Measurements from ENCODE around the gene PARG. TPM values are rescaled to one million over a fixed set of nuclear protein-coding genes. Genes with fewer than 3 reads are reported as not detected.

The PARG gene
- total and polyA plus RNA-seq, 2 donors (not counting 3 experiments of a cell fraction or from before 2014, with no cell fraction given), result 6.1 to 27.6 TPM

DNA sequence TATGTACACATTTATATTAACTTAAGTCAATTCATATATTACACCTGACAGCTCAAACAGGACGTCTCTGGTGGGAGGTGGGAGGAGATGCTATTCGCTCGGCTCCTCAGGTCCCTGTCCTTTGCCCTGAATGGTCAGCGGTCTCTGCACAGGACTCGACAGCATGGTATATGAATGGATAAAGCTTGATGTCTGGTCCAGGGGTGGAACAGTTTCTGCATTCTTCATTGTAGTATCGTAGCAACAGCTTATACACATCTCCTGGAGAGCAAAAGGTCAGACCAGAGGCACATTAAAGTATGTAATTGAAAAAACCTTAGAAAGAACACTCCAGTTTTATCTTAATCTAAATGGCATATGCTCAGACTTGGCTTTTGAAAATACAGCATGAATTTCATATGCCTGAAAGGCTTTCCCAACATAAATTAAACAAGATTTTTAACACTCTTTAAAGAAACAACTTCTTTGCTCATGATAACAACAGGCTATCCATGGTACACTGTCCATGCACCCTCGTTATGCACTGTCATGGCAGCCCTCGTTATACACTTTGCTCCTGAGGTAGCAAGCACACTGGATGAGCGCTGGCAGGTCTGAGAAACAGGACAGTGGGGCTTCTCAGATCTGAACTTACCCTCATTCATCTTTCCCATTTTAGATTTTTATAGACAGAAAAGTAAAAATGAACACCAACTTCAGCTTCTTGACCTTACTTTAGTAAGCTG, 122.4 kb downstream of the PARG start:
- H3K27me3 ChIP-seq (ENCODE audit: control insufficient read depth in 2 of 2, insufficient read depth in 2 of 2, low read length in 2 of 2), result no peaks in the 10 kb centered on the region
- no peak overlapping the region for H3K4me3 ChIP-seq (replicated peaks in 1 of 3; ENCODE audit: insufficient read depth in 1 of 3, low read depth in 1 of 3, low read length in 3 of 3)
- H3K79me2 ChIP-seq (ENCODE audit: control insufficient read depth, insufficient read depth, low read length), result no peaks in the 10 kb centered on the region
- peaks cover 14% of the 10 kb centered on the region for H3K4me1 ChIP-seq (ENCODE audit: control insufficient read depth, extremely low read depth, insufficient read depth, low read length)
- H2AFZ ChIP-seq (ENCODE audit: low read depth, low read length), result no peak overlapping the region
- FAIRE-seq (no peak), DNase-seq (ENCODE audit: low read depth, low spot score) (no peak)
- H4K20me1 ChIP-seq (replicated peaks; ENCODE audit: control insufficient read depth, extremely low read depth, insufficient read depth, low read length), result no peaks in the 10 kb centered on the region
- H3K36me3 ChIP-seq (ENCODE audit: control insufficient read depth in 2 of 2, extremely low read depth in 1 of 2, insufficient read depth in 2 of 2, low read length in 2 of 2), result no peaks in the 10 kb centered on the region
- TF ChIP-seq JUN (IDR thresholded peaks at IDR 0.05; ENCODE audit: borderline replicate concordance, insufficient read depth, insufficient read length, low read depth), result no peak
- TF ChIP-seq, protein P1, sequence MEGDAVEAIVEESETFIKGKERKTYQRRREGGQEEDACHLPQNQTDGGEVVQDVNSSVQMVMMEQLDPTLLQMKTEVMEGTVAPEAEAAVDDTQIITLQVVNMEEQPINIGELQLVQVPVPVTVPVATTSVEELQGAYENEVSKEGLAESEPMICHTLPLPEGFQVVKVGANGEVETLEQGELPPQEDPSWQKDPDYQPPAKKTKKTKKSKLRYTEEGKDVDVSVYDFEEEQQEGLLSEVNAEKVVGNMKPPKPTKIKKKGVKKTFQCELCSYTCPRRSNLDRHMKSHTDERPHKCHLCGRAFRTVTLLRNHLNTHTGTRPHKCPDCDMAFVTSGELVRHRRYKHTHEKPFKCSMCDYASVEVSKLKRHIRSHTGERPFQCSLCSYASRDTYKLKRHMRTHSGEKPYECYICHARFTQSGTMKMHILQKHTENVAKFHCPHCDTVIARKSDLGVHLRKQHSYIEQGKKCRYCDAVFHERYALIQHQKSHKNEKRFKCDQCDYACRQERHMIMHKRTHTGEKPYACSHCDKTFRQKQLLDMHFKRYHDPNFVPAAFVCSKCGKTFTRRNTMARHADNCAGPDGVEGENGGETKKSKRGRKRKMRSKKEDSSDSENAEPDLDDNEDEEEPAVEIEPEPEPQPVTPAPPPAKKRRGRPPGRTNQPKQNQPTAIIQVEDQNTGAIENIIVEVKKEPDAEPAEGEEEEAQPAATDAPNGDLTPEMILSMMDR (IDR thresholded peaks at IDR 0.05; ENCODE audit: extremely low read depth in 1 of 2, insufficient read depth in 1 of 2, low read depth in 1 of 2, low read length in 2 of 2), result no peak
- TF ChIP-seq GATA2 (IDR thresholded peaks at IDR 0.05; ENCODE audit: insufficient read depth, insufficient read length, low read depth, low read length), result no peak
- TF ChIP-seq POLR2A (IDR thresholded peaks at IDR 0.05; ENCODE audit: low read depth, low read length), result no peak
- ChIA-PET CTCF (no interaction called here), POLR2A (no interaction called here)
- H3K9me1 ChIP-seq (replicated peaks; ENCODE audit: control insufficient read depth, extremely low read depth, insufficient read depth, low read length), result no peaks in the 10 kb centered on the region
- no peak overlapping the region for H3K4me2 ChIP-seq (ENCODE audit: insufficient read depth, low read length)
- H3K9ac ChIP-seq (replicated peaks; ENCODE audit: extremely low read depth, insufficient read depth, low read length), result no peak overlapping the region
- intact Hi-C loops (cut with micrococcal nuclease), result no loop called here
- dilution Hi-C loops (cut with MboI; ENCODE audit: extremely low pct_ligation_motif_present, low sequenced_read_pairs), result no loop called here
- no peak overlapping the region for H3K27ac ChIP-seq (ENCODE audit: insufficient read depth, low read depth, low read length)
- H3K9me3 ChIP-seq (replicated peaks; ENCODE audit: control insufficient read depth, insufficient read depth, low read length), result no peaks in the 10 kb centered on the region
- no TSS peak for BruUV-seq (replicated peaks)

DNA sequence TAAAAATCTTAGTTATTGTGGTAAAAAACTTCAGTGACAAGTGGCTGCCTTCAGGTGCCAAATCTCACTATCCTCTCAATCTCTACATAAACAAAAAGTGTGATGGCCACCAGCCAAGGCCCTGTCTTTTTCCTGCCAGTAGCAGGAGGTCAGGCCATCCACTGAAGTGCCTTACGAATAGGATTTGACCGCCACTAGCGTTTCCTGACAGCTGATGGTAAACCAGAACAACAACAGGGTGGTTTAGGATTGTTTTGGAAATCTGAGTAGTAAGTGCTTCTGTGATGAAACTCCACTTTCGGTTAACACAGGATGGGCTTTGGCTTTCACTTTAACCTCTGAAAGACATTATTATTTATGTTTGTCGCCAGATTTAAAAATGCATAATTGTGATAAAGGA, 124.0 kb downstream of the PARG start:
- DNase-seq (ENCODE audit: low read depth, low spot score) (peak; percentile 66), FAIRE-seq (peak; percentile 69)
- H3K4me3 ChIP-seq (replicated peaks in 1 of 3; ENCODE audit: insufficient read depth in 1 of 3, low read depth in 1 of 3, low read length in 3 of 3), result no peak overlapping the region
- H3K27me3 ChIP-seq (ENCODE audit: control insufficient read depth in 2 of 2, insufficient read depth in 2 of 2, low read length in 2 of 2), result no peaks in the 10 kb centered on the region
- CTCF ChIA-PET, result no interaction called here
- H3K36me3 ChIP-seq (ENCODE audit: control insufficient read depth in 2 of 2, extremely low read depth in 1 of 2, insufficient read depth in 2 of 2, low read length in 2 of 2), result no peaks in the 10 kb centered on the region
- H4K20me1 ChIP-seq (replicated peaks; ENCODE audit: control insufficient read depth, extremely low read depth, insufficient read depth, low read length), result no peaks in the 10 kb centered on the region
- no peaks in the 10 kb centered on the region for H3K9me3 ChIP-seq (replicated peaks; ENCODE audit: control insufficient read depth, insufficient read depth, low read length)
- H3K27ac ChIP-seq (ENCODE audit: insufficient read depth, low read depth, low read length), result no peak overlapping the region
- H3K9me1 ChIP-seq (replicated peaks; ENCODE audit: control insufficient read depth, extremely low read depth, insufficient read depth, low read length), result no peaks in the 10 kb centered on the region
- POLR2A ChIA-PET, result no interaction called here
- H3K9ac ChIP-seq (replicated peaks; ENCODE audit: extremely low read depth, insufficient read depth, low read length), result no peak overlapping the region
- no peak overlapping the region for H2AFZ ChIP-seq (ENCODE audit: low read depth, low read length)
- intact Hi-C loops (cut with micrococcal nuclease), result loop anchor here (2.0 kb wide), 1 partner anchor 13 kb away; no protein-coding TSS in a partner anchor
- TF ChIP-seq, protein P2, sequence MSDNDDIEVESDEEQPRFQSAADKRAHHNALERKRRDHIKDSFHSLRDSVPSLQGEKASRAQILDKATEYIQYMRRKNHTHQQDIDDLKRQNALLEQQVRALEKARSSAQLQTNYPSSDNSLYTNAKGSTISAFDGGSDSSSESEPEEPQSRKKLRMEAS (IDR thresholded peaks at IDR 0.05; ENCODE audit: insufficient read depth, insufficient read length), result no peak
- no peak for TF ChIP-seq POLR2A (IDR thresholded peaks at IDR 0.05; ENCODE audit: low read depth, low read length)
- no peak for TF ChIP-seq POLR2AphosphoS5 (IDR thresholded peaks at IDR 0.05; ENCODE audit: insufficient read depth, low read depth, low read length)
- TF ChIP-seq MYC (IDR thresholded peaks at IDR 0.05; ENCODE audit: low read depth, low read length), result no peak
- no peak for TF ChIP-seq GATA2 (IDR thresholded peaks at IDR 0.05; ENCODE audit: insufficient read depth, insufficient read length, low read depth, low read length)
- no peak for TF ChIP-seq EZH2 (IDR thresholded peaks at IDR 0.05; ENCODE audit: borderline replicate concordance, low read depth, low read length, severe bottlenecking)
- TF ChIP-seq FOS (IDR thresholded peaks at IDR 0.05; ENCODE audit: borderline replicate concordance, insufficient read depth, low read length), result no peak
- TF ChIP-seq, protein P1 (IDR thresholded peaks at IDR 0.05; ENCODE audit: extremely low read depth in 1 of 2, insufficient read depth in 1 of 2, low read depth in 1 of 2, low read length in 2 of 2), result no peak
- no peak for TF ChIP-seq JUN (IDR thresholded peaks at IDR 0.05; ENCODE audit: borderline replicate concordance, insufficient read depth, insufficient read length, low read depth)
- no TSS peak for BruUV-seq (replicated peaks)
- H3K4me1 ChIP-seq (ENCODE audit: control insufficient read depth, extremely low read depth, insufficient read depth, low read length), result peaks cover 14% of the 10 kb centered on the region
- H3K4me2 ChIP-seq (ENCODE audit: insufficient read depth, low read length), result peak overlapping the region; percentile 34
- no peaks in the 10 kb centered on the region for H3K79me2 ChIP-seq (ENCODE audit: control insufficient read depth, insufficient read depth, low read length)
- dilution Hi-C loops (cut with MboI; ENCODE audit: extremely low pct_ligation_motif_present, low sequenced_read_pairs), result no loop called here

Measured in endothelial cell of umbilical vein (primary cell).